HG02970 (cell line): Measurements from ENCODE around the gene TGFB3.
"Not testable (repeated sequence)": the region's sequence is repeated elsewhere in the genome, so short reads cannot be mapped to it uniquely, and the experiment has no call there.

ENCODE experiments used
- ATAC-seq: cut with Tn5 transposase; IDR thresholded peaks from one replicate; pipeline ENCODE4 v1.9.1; 2021; ENCODE audit warnings: mild to moderate bottlenecking, moderate library complexity, moderate number of reproducible peaks; ENCODE audit not compliant: unreplicated experiment, low FRiP score

The TGFB3 gene

DNA sequence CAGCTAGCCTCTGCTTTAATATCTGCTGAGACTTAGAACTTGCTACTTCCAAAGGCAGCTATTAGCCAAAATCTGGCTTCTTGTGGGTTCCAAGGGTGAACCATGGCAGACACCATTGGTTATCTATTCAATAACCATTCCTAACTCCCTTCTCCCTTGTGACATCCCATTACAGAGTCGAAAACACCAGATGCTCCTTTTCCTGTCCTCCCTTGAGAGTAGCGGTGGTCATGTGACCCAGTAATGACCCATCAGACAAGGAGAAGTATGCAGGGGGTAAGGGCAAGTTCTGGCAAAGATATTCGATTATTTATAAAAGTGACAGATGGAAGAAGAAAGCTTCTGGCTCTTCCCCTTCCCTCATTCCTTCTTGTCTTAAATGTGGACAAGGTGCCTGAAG, 20.1 kb downstream of the TGFB3 start:
- ATAC-seq = no peak

DNA sequence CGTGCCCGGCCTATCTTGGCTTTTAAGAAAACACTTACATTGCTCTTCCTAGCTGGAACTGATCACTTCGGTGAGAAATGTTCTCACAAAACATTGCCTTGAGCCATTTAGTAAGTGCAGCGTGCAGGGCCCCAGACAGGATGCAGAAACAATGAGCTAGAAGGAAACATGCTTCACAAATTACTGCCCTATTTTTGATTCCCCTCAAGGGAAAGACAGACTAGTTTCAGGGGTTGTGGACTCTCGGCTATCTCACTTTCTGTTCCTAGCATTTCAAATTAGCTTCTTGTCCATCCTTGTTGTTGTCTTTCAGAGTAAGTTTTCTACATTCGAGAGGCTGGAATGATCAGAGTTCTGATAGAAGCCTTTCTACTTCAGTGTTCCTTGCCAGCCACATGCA, 21.6 kb downstream of the TGFB3 start:
- no peak for ATAC-seq

DNA sequence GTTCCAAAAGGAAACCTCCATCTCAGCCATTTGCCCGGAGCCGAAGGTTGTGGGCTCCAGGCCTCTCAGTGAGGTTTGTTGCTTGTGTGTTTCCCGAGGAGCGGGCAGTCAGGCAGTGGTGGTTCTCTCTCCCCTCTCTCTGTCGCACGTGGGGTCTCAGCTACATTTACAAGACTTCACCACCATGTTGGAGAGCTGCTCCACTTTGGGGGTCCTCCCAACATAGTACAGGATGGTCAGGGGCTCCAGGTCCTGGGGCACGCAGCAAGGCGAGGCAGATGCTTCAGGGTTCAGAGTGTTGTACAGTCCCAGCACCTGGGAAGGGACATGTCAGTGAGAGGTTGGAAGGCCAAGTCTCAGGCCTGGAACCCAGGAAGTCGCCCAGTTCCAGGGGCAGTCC, 22.8 kb downstream of the TGFB3 start:
- ATAC-seq = no peak

DNA sequence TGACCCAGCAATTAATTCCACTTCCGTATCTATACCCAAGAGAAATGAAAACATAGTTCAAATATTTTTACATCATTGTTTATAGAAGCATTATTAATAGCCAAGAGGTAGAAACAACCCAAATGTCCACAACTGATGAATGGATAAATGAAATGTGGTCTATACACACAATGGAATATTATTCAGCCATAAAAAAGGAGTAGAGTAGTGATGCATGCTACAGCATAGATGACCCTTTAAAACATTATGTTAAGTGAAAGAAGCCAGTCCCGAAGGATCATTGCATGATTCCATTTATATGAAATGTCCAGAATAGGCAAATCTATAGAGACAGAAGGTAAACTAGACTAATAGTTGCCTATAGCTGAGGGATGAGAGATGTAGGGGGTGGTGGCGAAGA, 29.3 kb downstream of the TGFB3 start:
- ATAC-seq = no peak

DNA sequence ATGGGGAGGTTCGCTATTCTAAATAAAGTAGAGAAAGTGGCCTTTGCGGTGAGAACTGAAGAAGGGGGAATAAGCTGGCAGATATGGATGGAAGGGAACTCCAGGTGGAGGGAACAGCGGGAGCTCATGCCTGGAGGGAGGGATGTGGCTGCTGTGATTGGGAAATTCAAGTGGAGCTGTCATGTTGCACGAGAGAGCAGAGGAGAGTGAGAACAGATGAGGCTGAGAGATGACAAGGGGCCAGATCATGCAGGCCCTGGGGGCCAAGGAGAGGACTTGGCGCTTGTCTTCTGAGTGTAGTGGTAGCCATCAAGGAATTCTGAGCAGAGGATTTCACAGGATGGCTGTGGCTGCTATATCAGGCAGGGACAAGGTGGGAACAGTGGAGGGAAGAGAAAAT, 35.0 kb downstream of the TGFB3 start:
- ATAC-seq = no peak

DNA sequence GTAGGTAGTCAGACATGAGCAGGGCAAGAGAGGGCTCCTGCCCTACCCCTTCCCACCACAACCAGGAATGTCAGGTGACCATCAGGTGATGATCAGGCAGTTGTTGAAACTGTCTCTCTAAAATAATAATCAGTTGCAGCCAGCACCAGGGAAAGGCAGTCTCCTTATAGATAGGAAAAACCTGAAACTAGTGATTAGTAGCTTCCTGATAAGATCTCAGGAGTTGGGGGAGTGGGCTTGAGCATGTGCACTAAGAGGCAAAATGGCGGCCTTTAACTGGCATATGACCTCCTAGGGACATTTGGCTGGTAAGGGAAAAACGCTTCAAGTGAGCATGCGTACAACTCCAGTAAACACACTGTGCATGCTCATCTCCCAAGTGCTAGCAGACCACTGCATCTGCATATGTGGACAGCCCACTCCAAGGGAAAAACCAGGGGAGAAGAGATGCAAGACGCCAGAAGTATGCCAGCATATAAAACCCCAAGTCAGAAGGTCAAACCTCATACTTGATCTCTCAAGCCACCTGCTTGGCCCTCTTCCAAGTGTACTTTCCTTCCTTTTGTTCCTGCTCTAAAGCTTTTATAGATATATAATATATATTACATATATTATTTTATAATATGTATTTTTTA, 37.1 kb downstream of the TGFB3 start:
- ATAC-seq = no peak

DNA sequence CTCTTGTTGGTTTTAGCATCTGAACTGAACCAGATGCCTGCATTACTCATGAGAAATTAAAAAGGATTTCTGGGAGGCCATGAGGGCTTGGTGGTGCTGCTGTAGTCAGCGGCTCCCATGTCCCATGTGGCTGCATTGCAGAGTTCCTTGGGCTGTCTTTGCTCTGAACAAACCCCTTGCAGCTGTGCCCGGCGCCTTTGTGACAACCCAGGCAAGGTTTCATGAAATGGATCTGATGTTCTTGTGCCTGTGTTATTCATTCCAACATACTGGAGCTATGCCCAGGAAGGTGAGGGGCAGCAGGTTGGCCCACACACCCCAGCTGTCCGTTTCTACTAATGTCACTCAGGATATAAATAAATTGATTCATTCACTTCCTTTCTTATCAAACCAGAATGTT, 40.8 kb downstream of the TGFB3 start:
- no peak for ATAC-seq

DNA sequence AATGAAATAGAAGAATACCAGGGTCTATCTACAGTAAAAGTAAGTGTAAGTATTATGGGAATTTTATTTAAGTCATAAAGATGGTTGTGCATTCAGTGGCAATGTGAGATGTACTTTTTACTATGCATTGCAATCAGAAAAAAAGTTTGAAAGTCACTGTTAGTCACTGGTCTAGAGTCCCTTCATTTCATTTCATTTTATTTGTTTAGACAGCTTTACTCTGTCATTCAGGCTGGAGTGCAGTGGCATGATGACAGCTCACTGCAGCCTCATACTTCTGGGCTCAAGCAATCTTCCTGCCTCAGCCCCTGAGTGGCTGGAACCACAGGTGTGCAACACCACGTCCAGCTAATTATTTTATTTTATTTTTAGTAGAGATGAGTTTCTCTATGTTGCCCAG, 42.6 kb downstream of the TGFB3 start:
- no peak for ATAC-seq

DNA sequence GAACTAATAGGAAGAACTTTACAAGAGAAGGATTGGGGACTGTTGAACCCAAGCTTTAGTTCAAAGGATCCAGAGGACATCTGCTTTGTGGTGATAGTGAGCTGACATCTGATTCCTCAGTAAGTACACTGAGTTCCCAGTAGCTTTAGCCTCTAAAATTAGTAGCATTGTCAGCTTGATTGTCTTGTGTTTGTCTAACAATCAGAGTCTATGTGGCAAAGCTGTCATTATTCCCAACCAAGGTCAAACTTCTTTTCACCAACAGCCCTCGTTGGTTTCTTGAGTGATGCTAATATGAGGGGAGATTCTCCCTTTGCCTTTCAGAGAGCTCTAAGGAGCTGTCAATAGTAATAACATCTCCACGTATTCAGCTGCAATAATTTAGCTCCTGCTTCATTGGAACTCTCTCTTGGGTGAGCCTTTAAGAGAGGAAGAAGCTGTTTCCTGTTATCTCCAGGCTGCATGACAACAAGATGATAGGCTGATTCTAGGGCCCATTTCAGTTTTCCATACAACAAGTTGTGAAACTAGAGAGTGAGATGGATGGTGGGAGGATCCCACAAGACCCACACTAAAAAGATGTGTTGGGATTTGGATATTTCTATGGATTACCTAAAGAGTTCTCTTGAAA, 46.7 kb downstream of the TGFB3 start:
- no peak for ATAC-seq

DNA sequence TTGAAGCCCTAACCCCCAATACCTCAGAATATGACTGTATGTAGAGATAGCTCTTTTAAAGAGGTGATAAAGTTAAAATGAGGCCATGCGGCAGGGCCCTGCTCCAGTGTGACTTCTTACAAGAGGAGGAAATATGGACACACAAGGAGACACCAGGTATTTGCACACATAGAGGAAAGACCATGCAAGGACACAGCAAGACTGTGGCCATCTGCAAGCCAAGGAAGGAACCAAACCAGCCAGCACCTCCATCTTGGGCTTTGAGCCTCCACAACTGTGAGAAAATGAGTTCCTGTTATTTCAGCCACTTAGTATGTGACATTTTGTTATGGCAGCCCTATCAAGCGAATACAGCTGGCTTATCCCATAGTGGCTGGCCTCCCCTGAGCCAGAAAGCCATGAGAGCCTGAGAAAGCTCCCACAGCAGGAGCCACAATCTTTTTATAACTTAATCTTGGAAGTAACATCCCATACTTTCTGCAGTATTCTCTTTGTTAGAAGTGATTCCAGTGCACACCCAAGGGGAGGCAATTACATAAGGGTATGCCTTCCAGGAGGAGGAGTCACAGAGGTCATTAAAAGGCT, 48.0 kb downstream of the TGFB3 start:
- ATAC-seq = no peak

DNA sequence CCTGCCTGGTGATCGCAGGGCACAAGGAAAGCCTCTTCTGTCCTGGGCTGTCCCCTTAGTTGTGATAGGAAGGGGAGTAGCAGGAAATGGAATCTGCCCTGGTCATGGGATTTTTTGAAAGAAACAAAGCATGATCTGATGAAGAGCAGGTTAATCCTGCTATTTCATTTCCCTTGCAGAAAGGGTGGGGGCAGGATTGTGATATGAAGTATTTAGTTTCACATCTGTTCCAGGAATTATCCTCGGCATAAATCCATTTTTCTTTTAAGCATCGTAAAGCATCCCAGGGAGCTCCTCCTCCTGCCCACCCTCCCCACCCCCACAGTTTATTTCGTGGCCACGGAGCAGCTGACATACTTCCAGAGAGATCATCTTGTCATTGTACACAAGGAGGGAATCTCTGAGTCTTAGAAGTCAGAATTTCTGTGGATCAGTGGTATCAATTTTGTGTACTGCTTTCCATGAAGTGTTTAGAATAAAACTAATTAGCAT, 53.1 kb downstream of the TGFB3 start:
- no peak for ATAC-seq

DNA sequence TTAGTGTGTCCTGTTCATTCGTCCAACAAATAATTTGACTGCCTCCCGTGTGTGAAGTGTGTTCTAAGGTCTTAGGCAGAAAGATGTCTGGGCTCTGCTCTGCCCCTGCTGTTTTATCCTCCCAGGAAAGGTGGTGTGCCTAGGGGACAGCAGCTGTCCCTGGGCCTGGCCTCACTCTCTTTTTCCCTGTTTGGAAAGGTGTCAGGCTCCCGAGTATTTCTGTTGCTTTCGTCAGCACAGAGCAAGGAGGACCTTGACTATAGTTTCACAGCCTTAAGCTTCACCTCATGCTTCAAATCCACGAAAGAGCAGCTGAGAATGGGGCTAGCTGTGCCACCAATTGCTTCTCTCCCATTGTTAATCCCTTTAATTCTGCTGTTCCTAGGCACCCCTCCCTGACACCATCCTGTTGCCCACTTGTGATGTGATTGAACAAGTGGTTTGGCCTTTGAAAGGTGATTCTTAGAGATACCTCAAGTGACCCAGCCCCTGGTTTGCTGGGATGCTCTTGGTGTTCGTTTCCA, 54.2 kb downstream of the TGFB3 start:
- no peak for ATAC-seq

DNA sequence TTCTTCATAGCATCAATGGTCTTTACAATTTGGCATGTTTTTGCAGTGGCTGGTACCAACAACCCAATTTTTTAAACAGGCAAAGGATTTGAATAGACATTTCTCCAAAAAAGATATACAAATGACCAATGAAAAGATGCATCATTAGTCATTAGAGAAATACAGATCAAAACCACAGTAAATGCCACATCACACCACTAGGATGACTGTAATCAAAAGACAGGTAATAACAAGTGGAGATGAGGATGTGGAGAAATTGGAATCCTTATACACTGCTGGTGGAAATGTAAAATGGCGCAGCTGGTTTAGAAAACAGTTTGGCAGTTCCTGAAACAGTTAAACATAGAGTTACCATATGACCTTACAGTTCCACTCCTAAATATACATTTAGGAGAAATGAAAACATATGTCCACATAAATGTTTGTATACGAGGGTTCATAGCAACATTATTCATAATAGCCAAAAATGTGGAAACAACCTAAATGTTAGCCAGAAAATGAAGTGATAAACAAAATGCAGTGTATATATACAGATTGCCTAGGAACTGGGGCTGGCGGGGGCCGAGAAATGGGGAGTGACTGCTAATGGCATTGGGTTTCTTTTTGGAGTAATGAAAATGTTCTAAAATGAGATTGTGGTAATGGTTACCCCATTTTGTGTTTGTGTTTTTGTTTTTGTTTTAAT, 55.2 kb downstream of the TGFB3 start:
- no peak for ATAC-seq

DNA sequence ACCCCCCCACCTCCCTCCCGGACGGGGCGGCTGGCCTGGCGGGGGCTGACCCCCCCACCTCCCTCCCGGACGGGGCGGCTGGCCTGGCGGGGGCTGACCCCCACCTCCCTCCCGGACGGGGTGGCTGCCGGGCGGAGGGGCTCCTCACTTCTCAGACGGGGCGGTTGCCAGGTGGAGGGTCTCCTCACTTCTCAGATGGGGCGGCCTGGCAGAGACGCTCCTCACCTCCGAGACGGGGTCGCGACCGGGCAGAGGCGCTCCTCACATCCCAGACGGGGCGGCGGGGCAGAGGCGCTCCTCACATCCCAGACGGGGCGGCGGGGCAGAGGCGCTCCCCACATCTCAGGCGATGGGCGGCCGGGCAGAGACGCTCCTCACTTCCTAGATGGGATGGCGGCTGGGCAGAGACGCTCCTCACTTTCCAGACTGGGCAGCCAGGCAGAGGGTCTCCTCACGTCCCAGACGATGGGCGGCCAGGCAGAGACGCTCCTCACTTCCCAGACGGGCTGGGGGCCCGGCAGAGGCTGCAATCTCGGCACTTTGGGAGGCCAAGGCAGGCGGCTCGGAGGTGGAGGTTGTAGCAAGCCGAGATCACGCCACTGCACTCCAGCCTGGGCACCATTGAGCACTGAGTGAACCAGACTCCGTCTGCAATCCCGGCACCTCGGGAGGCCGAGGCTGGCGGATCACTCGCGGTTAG, 56.5 kb downstream of the TGFB3 start:
- ATAC-seq = not testable (repeated sequence)

DNA sequence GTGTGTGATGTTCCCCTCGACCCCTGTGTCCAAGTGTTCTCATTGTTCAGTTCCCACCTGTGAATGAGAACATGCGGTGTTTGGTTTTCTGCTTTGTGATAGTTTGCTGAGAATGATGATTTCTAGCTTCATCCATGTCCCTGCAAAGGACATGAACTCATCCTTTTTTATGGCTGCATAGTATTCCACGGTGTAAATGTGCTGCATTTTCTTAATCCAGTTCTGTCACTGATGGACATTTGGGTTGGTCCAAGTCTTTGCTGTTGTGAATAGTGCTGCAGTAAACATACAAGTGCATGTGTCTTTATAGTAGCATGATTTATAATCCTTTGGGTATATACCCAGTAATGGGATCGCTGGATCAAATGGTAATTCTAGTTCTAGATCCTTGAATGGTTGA, 61.4 kb downstream of the TGFB3 start:
- ATAC-seq = not testable (repeated sequence)

DNA sequence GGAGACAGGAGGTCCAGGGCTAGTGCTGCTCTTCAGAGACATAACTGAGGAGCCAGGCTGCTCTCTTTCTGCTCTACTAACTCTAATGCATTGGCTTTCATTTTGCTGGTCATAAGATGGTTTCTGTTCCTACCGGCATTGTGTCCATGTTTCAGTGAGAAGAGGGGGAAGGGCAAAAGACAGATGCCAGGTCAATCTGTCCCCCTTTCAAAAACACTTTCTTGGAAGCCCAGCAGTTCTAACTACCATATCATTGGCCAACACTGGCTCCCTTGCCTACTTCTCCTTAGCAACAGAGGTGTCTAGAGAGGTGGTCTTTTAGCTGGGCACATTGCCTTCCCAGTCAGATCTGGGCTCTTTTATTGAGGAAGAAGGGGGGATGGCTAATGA, 63.9 kb downstream of the TGFB3 start:
- no peak for ATAC-seq

DNA sequence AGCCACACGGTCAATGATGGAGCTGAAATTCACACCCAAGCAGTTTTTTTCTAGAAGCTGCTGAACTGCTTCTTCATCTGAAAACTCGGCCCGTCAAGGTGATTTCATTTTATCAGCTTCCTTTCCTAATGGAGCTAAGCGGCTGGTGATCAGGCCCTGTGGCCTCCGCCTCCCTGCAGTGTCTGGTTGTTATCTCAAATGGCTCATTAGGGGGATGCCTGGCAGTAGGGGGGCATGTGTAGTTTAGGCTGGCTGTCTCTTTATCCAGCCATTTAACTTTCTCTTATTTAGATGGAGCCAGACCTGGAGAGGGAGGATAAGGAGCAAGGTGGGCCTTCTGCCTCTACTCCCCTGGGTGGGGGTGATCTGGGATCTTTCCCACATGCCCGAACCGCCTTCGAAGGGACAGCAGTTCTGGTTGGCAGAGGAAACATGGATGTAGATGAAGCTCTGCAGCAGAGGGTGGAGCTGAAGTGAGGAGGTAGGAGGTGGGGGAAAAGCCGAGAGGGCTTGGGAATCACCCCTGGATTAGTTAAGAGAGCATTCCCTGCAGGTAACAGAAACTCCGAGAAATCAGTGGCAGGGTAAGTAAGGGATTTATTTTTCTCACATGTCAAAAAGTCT, 64.4 kb downstream of the TGFB3 start:
- no peak for ATAC-seq

DNA sequence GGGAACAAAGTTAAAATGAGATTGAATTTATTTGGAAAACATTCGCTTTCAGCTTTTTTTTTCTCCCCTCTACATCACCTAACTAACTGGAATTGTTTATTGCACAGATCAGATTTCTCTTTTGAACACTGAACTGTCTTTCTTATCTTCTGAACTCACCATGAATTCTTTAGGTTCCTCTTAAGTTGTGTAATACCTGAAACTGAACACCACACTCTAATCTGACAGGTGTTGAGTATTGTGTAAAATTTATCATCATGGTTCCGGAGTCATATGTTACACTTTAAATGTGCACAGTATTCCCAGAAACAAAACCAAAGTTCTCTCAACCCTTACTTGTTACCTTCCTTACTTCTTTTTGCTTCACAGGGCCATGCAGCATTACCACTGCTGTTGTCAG, 66.8 kb downstream of the TGFB3 start:
- no peak for ATAC-seq

DNA sequence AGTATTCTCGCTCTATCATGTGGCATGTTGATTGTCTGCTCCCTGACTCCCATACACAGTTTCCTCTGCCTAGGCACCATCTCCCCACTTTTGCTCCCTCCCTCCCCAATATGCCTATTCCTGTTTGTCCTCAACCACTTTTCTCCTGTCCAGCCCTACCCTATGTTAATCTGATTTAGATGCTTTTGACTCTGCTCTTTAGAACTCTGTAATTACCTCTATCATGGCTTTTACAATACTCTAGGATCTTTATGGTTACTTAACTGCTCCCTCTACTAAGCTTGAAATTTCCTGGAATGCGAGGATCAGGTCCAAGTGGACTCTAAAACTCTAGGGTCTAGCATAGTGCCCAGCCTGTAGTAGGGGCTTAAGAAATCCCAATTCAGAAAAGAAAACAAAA, 68.6 kb downstream of the TGFB3 start:
- ATAC-seq = no peak

DNA sequence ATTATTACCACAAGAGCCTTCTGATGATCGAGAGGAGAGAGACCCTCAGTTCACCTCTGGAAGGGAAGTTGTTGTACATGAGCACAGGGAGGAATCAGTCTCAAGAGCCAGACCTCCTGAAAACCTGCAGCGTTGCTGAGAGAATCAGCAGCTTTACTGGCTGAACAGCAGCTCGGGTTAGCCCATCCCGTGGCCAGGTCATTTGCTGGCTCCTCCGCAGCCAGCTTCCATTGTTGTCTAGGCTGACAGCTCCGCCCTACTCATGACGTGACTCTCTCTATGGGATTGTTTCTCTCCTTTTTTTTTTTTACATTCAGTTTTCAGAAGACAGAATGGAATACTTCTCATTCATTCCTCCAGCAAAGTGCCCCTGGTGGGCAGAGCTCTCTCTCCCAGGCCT, 69.9 kb downstream of the TGFB3 start:
- no peak for ATAC-seq
